ENCODE data around the gene NSDHL. TPM values are rescaled to one million over a fixed set of nuclear protein-coding genes. Genes with fewer than 3 reads are reported as not detected.

NSDHL gene
- total RNA-seq, 1 experiment from 2014 or later: 22.1 TPM

DNA sequence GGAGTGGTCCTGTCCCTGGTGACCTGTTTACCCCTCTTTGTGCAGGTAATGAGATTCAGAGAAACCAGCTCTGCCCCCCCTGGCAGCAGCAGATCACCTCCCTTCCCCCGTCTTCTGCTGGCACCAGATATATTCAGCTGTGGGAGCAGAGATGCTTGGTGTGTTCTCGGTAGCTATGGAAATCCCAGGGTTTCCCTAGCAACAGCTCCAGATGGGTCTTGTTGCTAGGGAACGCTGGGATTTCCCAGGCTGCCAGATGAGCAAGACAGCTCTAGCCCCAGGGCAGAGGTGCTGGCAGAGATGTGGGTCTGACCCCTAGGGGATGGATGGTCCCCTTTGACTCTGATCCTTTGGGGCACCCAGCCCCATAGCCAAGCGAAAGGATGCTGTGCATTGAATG is 20.5 kb upstream of the NSDHL start:
- no peak overlapping the region for H3K4me3 ChIP-seq (replicated peaks in 1 of 2; ENCODE audit: low read depth in 1 of 2, low read length in 2 of 2)
- intact Hi-C loops (cut with micrococcal nuclease): no loop called here
- TF ChIP-seq ELF1 (IDR thresholded peaks at IDR 0.05; ENCODE audit: borderline replicate concordance, low read depth): no peak
- no peak for TF ChIP-seq SIN3A (IDR thresholded peaks at IDR 0.05; ENCODE audit: low read depth)
- no peak for TF ChIP-seq SP1 (IDR thresholded peaks at IDR 0.05; ENCODE audit: low read depth)

DNA sequence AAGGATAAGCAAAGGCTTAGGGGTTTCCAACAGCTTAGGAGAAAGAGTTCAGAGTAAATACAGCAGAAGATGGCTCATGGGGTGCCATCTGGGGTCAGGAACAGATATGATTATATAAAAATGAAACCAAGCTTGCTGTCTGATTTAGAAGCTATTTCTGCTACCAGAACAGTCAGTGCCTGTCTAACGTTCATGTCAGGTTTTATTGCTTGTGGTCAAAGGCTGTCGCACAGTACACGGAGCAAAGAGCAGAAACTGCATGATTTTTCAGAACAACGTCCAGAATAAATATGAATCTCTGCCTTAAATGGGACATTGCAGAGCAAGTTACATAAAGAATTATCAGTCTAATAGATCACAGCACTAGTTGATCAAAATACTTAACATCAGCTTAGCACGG is 17.7 kb upstream of the NSDHL start:
- DNase-seq (ENCODE audit: low read depth, low spot score) (no peak), ATAC-seq (no peak)
- ChIA-PET RAD21 (ENCODE audit: low non-redundant PET in 1 of 2, low total read pairs in 2 of 2, uncharacterized antibody in 2 of 2, unreplicated experiment in 2 of 2) (no interaction called here), POLR2A (no interaction called here), CTCF (interaction anchor here (3.3 kb wide), 1 partner anchor 8 kb away, joined by 9 read pairs; no protein-coding TSS in a partner anchor)
- Histone ChIP-seq H4K20me1 (ENCODE audit: insufficient read depth) (no peaks in the 10 kb centered on the region), H3K9ac (ENCODE audit: low read length) (no peak overlapping the region), H3K36me3 (ENCODE audit: control insufficient read depth in 1 of 2, insufficient read depth in 2 of 2, low read length in 2 of 2) (no peaks in the 10 kb centered on the region), H3K9me2 (ENCODE audit: insufficient read depth) (no peaks in the 10 kb centered on the region), H2AFZ (ENCODE audit: low read depth, low read length, poor library complexity, severe bottlenecking) (no peak overlapping the region), H3K27ac (ENCODE audit: low read depth, low read length) (no peak overlapping the region), H3K4me3 (replicated peaks in 1 of 2; ENCODE audit: low read depth in 1 of 2, low read length in 2 of 2) (no peak overlapping the region), H3K9me3 (ENCODE audit: control insufficient read depth in 1 of 2, insufficient read depth in 1 of 2, low read depth in 1 of 2, low read length in 2 of 2) (no peaks in the 10 kb centered on the region), H3K27me3 (ENCODE audit: insufficient read depth, low read length) (no peaks in the 10 kb centered on the region), H3K4me2 (ENCODE audit: low read length) (no peak overlapping the region), H3K79me2 (ENCODE audit: insufficient read depth, low read length) (no peaks in the 10 kb centered on the region), H3K4me1 (ENCODE audit: control insufficient read depth in 1 of 2, insufficient read depth in 2 of 2, low read length in 2 of 2) (no peaks in the 10 kb centered on the region)
- TF ChIP-seq ELF1 (IDR thresholded peaks at IDR 0.05; ENCODE audit: borderline replicate concordance, low read depth) (no peak), CEBPB (IDR thresholded peaks at IDR 0.05; ENCODE audit: low read depth) (no peak)
- TF ChIP-seq, protein P1, sequence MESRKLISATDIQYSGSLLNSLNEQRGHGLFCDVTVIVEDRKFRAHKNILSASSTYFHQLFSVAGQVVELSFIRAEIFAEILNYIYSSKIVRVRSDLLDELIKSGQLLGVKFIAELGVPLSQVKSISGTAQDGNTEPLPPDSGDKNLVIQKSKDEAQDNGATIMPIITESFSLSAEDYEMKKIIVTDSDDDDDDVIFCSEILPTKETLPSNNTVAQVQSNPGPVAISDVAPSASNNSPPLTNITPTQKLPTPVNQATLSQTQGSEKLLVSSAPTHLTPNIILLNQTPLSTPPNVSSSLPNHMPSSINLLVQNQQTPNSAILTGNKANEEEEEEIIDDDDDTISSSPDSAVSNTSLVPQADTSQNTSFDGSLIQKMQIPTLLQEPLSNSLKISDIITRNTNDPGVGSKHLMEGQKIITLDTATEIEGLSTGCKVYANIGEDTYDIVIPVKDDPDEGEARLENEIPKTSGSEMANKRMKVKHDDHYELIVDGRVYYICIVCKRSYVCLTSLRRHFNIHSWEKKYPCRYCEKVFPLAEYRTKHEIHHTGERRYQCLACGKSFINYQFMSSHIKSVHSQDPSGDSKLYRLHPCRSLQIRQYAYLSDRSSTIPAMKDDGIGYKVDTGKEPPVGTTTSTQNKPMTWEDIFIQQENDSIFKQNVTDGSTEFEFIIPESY (IDR thresholded peaks at IDR 0.05; ENCODE audit: extremely low read depth, insufficient replicate concordance, low read length): no peak
- intact Hi-C loops (cut with micrococcal nuclease): no loop called here
- no TSS peak for BruUV-seq (replicated peaks)

More for the DNA sequence above, 20.5 kb upstream of the NSDHL start:
- Histone ChIP-seq H3K36me3 (ENCODE audit: control insufficient read depth in 1 of 2, insufficient read depth in 2 of 2, low read length in 2 of 2) (no peaks in the 10 kb centered on the region), H3K79me2 (ENCODE audit: insufficient read depth, low read length) (no peaks in the 10 kb centered on the region), H4K20me1 (ENCODE audit: insufficient read depth) (no peaks in the 10 kb centered on the region), H2AFZ (ENCODE audit: low read depth, low read length, poor library complexity, severe bottlenecking) (no peak overlapping the region), H3K9me2 (ENCODE audit: insufficient read depth) (no peaks in the 10 kb centered on the region), H3K27me3 (ENCODE audit: insufficient read depth, low read length) (no peaks in the 10 kb centered on the region), H3K9ac (ENCODE audit: low read length) (no peak overlapping the region), H3K9me3 (ENCODE audit: control insufficient read depth in 1 of 2, insufficient read depth in 1 of 2, low read depth in 1 of 2, low read length in 2 of 2) (no peaks in the 10 kb centered on the region), H3K27ac (ENCODE audit: low read depth, low read length) (no peak overlapping the region), H3K4me2 (ENCODE audit: low read length) (no peak overlapping the region), H3K4me1 (ENCODE audit: control insufficient read depth in 1 of 2, insufficient read depth in 2 of 2, low read length in 2 of 2) (no peaks in the 10 kb centered on the region)
- no peak for ATAC-seq
- ChIA-PET RAD21 (ENCODE audit: low non-redundant PET in 1 of 2, low total read pairs in 2 of 2, uncharacterized antibody in 2 of 2, unreplicated experiment in 2 of 2) (no interaction called here), POLR2A (no interaction called here), CTCF (interaction anchor here (3.3 kb wide), 1 partner anchor 10 kb away, joined by 9 read pairs; no protein-coding TSS in a partner anchor)
- DNase-seq (ENCODE audit: low read depth, low spot score): no peak
- BruUV-seq (replicated peaks): no TSS peak
